Keratinocyte (primary cell): ENCODE measurements around the gene TNIK.

Experiments used
- CTCF ChIP-seq, 3 experiments: IDR thresholded peaks in 1 of 3; conservative IDR thresholded peaks in 1 of 3; optimal IDR thresholded peaks in 1 of 3; 2 replicates in 2 of 3; 3 replicates in 1 of 3; pipeline versions ENCODE3 to v1.5.1; 2011; ENCODE audit warnings: low read length in 3 of 3, mild to moderate bottlenecking in 3 of 3, moderate library complexity in 2 of 3, control low read depth in 1 of 3, inconsistent platforms in 1 of 3; ENCODE audit not compliant: insufficient read depth in 2 of 3; ENCODE audit errors: extremely low read depth in 1 of 3
- EZH2 ChIP-seq: IDR thresholded peaks from one replicate; pipeline ENCODE4 v1.6.1; 2012; ENCODE audit warnings: inconsistent platforms, mild to moderate bottlenecking, low read length, moderate library complexity

GRCh38 chr3:171498921-171499320, 38.7 kb upstream of the TNIK start:
- no peak for TF ChIP-seq CTCF (optimal IDR thresholded peaks at IDR 0.05 in 1 of 3, IDR thresholded peaks at IDR 0.05 in 1 of 3, conservative IDR thresholded peaks at IDR 0.05 in 1 of 3; ENCODE audit: extremely low read depth in 1 of 3, insufficient read depth in 2 of 3, low read length in 3 of 3)
- TF ChIP-seq EZH2 = no peak
